Measurements from ENCODE around the gene MGAT3. TPM values are rescaled to one million over a fixed set of nuclear protein-coding genes. Genes with fewer than 3 reads are reported as not detected.

Gene MGAT3
- total and polyA plus RNA-seq, 9 of the 15 experiments (the other 6 are each of a cell fraction or from before 2014, with no cell fraction given) = 0.10 to 11.5 (median 4.6) TPM

GRCh38 chr22:39467390-39467895 lies 10.6 kb downstream of the MGAT3 start:
- Histone ChIP-seq H3K79me2 (ENCODE audit: control insufficient read depth, insufficient read depth, low read length) (peaks cover 67% of the 10 kb centered on the region), H3K27ac (ENCODE audit: extremely low read depth, low read depth, low read length) (no peak overlapping the region), H3K4me2 (ENCODE audit: insufficient read depth, low read length) (no peak overlapping the region), H3K9me1 (ENCODE audit: control insufficient read depth, insufficient read depth, low read length) (no peaks in the 10 kb centered on the region), H3K36me3 (ENCODE audit: control insufficient read depth, insufficient read depth, low read length) (no peaks in the 10 kb centered on the region), H3K9me3 (replicated peaks; ENCODE audit: control insufficient read depth, insufficient read depth, low read depth, low read length) (no peaks in the 10 kb centered on the region), H3K4me3 (no peak overlapping the region), H4K20me1 (replicated peaks; ENCODE audit: control insufficient read depth, insufficient read depth, low read length) (no peaks in the 10 kb centered on the region), H3K9ac (ENCODE audit: insufficient read depth in 1 of 2, low read depth in 2 of 2, low read length in 2 of 2) (peak overlapping the region in 1 of 2 experiments; percentile 31; a peak in 2 of 4 replicates), H3K27me3 (ENCODE audit: control insufficient read depth in 2 of 2, insufficient read depth in 2 of 2, low read length in 2 of 2) (no peaks in the 10 kb centered on the region), H3K4me1 (replicated peaks in 1 of 2; ENCODE audit: control insufficient read depth in 2 of 2, insufficient read depth in 2 of 2, low read length in 2 of 2) (peaks cover 65 to 95% of the 10 kb centered on the region in 2 experiments), H2AFZ (ENCODE audit: low read depth, low read length) (no peak overlapping the region)
- FAIRE-seq (no peak), ATAC-seq (no peak), DNase-seq (ENCODE audit: extremely low read depth in 1 of 4, low spot score in 3 of 4) (no peak)
- ChIA-PET CTCF (ENCODE audit: low intra/inter-chr PET ratio) (interaction anchor here (0.6 kb wide), 1 partner anchor 13 kb away, joined by 4 read pairs; no protein-coding TSS in a partner anchor), POLR2A (interaction anchor here (0.6 to 1.5 kb wide), 8 partner anchors 8 to 109 kb away, joined by 3 to 4 read pairs (median 3); no protein-coding TSS in a partner anchor)
- TF ChIP-seq SMARCB1 (IDR thresholded peaks at IDR 0.05; ENCODE audit: insufficient read length, low read depth) = no peak
- no peak for TF ChIP-seq MECOM (CRISPR knock-in tag; IDR thresholded peaks at IDR 0.05)
- TF ChIP-seq TBP (optimal IDR thresholded peaks at IDR 0.05; ENCODE audit: low read depth, low read length) = no peak
- no peak for TF ChIP-seq SP1 (CRISPR knock-in tag; IDR thresholded peaks at IDR 0.05)
- TF ChIP-seq HDAC2 (IDR thresholded peaks at IDR 0.05) = no peak
- TF ChIP-seq HDAC3 (IDR thresholded peaks at IDR 0.05; ENCODE audit: borderline replicate concordance, partially characterized antibody) = no peak
- no peak for TF ChIP-seq POLR3A (IDR thresholded peaks at IDR 0.05; ENCODE audit: borderline replicate concordance, extremely low read depth, insufficient read depth, insufficient read length)
- TF ChIP-seq MITF (IDR thresholded peaks at IDR 0.05) = no peak
- no peak for TF ChIP-seq TEAD1 (CRISPR knock-in tag; IDR thresholded peaks at IDR 0.05)
- no peak for TF ChIP-seq ZNF239 (CRISPR knock-in tag; IDR thresholded peaks at IDR 0.05)
- no peak for TF ChIP-seq SAFB (IDR thresholded peaks at IDR 0.05; ENCODE audit: borderline replicate concordance, low read depth, low read length)
- TF ChIP-seq LEF1 (IDR thresholded peaks at IDR 0.05) = no peak
- no peak for TF ChIP-seq ZNF134 (CRISPR knock-in tag; conservative IDR thresholded peaks at IDR 0.05)
- no peak for TF ChIP-seq SMARCA4 (IDR thresholded peaks at IDR 0.05)
- no peak for TF ChIP-seq ZNF609 (CRISPR knock-in tag; IDR thresholded peaks at IDR 0.05; ENCODE audit: borderline replicate concordance)
- intact Hi-C loops (cut with micrococcal nuclease) (no loop called here), in situ Hi-C loops (cut with MboI) (no loop called here)
- WGBS (ENCODE audit: insufficient coverage, low coverage, missing lambda C conversion rate) = 75% methylated on average over 14 of the region's 17 CpGs
- no TSS peak for BruUV-seq (replicated peaks)
